HK-2 (cell line): Measurements from ENCODE around the gene ASCC3.

Experiments
- DNase-seq: peaks from one replicate; pipeline ENCODE4 v3.0.0-alpha.2; 2018; ENCODE audit not compliant: unreplicated experiment

The ASCC3 gene

DNA sequence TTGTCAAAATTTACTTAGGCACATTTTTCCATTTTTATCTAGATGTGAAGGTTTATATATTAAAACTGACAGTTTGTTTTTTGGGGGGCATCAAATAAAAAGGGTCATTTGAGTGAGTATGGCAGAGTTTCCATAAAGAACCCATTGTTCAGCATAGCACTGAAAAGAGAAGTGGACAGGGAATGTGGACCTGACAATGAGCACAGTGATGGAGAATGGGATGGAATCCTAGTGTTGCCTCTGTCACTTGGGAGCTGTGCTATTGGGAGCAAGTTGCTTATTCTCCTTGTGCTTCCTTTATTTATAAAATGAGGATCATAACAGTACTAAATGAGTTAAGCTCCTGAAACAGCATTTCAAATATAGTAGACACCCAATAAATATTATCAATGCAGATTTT, 285.7 kb downstream of the ASCC3 start:
- DNase-seq: no peak

DNA sequence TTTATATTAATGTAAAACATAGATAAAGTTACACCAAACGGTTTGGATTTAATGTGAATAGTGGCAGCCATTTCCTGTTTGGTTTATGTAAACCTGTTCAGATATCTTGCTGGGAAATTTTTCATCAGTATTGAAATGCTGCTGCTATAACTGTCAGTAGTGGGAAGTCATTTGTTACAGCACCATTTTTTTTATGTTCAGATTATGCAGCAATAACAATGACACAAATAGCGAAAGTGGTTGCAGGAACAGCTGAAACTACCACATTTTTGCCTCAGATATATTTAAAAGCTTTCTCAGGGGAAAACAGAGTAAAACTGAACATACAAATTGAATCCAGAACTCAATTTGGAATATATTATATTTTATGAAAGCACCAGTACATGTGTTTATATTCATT, 287.6 kb downstream of the ASCC3 start:
- DNase-seq: no peak

DNA sequence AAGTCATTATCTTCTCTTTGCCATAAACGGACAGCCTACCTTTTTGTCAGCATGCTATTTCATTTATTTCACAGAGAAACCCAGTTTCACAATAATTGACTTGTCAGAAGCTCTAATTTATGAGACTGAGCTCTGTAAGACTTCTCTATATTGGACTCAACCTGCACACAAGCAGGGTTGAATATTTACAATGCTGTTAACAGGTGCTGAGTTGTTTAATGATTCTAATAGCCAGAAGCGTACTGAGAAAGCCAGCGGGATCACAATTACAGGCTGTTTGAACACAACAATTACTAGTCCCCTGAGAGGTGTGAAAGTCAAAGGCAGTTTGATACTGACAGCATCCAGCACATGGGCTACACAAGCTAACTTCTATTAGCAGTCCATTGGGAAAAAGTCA, 288.2 kb downstream of the ASCC3 start:
- no peak for DNase-seq

DNA sequence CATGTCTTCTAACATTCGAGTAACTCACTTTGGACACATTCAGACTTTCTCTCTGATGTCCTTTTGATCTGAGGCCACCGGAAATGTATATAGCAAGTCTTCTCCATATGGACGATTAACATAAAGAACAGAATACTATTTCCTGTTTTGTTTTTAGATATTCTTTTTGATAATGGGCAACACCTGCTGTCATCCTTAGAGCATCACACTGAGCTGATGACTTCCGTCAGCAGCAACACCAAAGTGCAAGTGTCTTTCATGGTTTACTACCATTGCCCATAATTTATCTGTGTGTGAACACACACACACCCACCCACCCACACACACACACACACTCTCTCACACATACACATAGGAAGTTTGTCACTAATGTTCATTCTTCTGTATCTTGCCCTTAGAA, 303.7 kb downstream of the ASCC3 start:
- no peak for DNase-seq

DNA sequence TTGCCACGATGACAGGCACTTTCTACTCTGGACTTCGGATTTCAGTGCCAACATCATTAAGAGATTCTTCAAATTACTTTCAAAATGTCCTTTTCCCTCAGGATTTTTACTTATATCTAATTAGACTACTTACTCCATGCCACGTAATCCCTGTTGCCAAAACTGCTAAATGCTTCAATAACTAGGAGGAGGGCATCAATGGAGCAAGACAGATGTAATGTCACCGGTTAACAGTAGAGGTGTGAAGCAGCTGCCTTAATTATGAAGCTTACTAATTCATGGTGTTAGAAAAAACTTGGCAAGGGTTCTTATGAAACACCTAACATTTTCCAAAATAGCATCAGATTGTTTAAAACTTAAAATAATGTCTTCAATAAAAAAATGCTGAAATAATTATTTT, 305.2 kb downstream of the ASCC3 start:
- DNase-seq: no peak

DNA sequence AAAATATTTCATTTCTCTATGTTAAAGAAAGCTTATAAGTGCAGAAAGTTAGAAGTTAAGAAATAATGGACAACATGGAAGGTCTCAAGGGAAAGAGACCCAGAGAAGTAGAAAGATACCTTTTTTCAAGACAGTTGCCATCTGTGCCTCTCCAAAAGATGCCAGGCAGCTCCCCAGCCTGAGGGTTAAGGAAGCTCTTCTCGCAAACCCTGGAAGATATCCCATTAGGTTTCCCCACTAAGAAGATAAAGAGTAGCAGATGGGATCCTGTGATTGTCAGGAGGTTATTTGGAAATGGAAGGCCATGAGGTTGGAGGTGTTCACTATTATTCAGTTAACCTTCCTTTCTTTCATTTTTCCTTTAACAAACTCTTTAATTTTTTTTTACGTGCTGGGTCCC, 306.3 kb downstream of the ASCC3 start:
- no peak for DNase-seq

DNA sequence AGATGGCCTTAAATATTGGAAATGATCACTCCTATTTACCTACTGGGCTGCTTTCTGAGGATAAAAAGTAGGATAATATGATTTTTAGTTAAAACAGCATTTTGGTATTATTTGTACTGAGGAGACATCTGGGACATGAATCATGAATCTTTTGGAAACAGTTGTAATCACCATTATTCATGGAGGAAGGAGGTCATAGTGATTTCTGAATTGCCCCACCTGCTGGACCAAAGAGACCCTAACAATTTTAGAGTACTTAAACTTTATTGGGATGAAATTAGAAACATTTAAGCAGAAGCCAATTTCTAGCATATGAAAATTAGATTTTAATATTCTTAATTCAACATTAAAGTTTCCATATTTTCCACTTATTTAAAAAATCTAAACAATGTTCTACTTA, 308.0 kb downstream of the ASCC3 start:
- DNase-seq: no peak

DNA sequence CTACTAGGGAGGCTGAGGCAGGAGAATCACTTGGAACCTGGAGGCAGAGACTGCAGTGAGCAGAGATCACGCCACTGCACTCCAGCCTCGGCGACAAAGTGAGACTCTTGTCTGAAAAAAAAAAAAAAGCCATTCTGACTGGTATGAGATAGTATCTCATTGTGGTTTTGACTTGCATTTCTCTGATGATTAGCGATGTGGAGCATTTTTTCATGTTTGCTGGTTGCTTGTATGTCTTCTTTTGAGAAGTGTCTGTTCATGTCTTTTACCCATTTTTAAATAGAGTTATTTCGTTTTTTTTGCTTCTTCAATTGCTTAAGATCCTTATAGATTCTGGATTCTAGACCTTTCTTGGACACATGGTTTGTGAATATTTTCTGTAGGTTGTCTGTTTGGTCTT, 312.9 kb downstream of the ASCC3 start:
- no peak for DNase-seq

DNA sequence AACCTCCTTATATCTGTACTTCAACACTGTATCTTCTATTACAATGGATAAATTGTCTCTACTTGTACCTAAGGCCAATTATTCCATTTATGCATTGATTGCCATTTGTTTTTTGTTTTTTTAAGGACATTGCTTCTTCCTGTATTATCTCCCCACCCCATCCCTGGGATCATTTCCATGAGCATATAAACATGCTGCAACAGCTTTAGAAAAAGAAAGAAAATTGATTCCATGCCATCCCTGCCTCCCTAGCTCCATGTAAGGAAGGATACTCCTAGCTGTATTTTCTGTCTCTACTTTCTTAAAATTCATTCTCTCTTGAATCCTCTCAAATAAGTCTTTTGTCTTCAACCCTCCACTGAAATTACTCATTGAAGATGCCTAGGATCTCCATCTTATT, 314.6 kb downstream of the ASCC3 start:
- no peak for DNase-seq

DNA sequence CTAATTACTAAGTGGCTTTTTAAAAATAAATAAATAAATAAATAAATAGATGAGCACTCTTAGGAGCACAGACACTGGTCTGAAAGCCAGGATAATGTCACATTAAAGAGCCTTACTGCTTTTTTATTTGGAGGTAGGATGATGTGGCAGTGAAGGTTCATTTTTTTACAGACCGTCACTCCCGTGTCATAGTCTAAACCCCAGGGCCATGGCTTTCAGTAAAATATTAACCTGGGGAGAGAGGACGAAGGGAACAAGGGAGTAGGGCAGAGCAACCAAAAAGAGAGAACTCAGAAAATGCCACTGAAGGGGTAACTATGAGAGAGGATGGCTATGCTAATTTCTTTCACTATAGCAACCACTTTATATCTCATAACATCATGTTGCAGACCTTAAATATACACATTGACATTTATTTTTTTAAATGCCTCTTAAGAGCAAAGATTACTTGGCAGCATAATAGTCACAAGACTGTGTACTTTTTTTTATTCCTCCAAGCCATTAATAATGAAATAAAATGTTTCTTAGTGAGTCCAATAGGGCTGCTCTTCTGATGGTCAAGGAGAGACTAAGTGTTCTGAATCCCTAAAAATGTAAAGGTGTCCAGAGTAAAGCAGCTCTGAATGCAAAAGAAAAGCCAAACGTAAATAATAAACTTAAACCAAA, 315.6 kb downstream of the ASCC3 start:
- DNase-seq: no peak

DNA sequence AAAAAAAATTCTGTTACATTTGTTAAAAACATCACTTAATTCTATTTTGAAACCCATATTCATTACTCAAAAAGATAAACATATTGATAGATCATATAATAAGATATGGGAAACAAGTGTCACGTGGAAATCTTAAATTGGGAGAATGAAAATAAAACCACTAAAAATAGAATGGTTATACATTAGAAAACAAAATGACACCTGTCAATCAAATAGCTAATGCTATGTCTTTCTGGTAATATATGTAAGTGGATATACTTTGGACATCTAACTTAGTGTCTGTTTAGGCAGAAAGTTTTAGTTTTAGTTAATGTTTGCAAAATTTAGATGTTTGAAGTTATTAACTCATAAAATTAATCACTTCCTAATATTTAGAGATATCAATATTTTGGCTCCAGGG, 321.3 kb downstream of the ASCC3 start:
- no peak for DNase-seq

DNA sequence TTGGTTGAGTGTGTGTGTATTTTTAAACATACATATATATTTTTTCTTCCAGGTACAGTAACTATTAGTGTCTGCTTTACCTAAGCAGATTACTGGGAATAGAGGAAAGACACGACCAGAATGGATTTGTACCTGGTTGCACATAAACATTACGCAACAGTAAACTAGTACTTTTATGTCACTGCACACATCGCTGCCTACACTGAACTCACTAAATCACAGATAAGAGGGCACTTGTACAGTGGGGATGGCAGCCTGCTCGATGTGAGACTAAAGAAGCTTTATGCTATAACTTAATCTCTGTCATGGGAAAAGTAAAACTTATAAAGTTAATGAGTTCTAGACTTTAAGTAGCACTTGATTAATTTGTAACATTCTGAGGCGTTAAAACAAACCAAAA, 326.9 kb downstream of the ASCC3 start:
- DNase-seq: peak; percentile 16

DNA sequence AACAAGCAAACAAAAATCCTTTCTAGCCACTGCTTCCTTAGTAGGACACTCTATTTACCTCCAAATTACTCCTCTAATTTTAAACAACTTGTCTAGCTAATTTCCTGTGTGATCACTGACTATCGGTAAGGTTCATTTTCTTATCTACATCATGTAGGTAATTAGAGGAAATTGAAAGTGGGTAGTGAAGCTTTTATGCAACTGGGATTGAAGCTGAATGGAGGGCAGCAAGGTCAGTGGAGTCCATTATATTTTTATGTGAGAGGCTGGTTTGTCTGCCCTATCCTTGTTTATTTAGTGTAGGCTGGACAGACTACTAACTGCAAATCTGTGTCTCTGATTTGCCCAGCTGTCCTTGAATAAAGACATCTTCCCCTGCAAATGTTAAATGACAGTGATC, 327.9 kb downstream of the ASCC3 start:
- DNase-seq: no peak

DNA sequence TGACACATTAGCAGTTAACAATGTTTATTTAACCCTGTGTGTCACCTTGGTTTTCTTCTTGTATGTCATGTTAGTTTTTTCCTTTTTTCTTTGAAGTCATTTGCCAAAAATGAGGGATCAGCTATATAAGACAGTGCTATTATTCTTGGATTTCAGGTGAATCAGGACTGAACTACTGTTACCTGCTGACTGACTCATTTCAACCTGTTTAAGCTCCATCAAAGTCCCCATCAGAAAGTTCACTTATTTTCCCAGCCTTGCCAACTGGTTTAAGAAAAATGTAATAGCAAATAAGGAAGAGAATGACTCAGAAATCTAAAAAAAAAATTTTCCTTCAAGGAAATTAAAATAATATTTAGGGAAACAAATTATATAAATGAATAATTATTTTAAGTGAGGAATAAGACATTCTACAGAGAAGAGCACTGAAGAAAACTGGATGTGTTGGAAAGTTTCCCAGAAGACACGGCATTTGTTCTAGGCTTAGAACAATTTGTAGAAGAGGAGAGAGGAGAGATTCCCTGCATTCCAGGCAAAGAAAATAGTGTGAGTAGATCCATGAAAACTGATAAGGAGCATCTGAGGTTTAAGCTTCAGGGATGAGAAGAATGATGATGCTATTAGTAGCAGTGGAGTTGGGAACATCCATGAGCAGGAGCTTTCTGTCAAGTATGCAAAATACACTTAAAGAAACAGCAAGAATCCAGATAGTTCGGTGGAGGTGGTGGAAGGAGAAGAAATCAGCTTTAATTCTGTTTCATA, 331.5 kb downstream of the ASCC3 start:
- no peak for DNase-seq

DNA sequence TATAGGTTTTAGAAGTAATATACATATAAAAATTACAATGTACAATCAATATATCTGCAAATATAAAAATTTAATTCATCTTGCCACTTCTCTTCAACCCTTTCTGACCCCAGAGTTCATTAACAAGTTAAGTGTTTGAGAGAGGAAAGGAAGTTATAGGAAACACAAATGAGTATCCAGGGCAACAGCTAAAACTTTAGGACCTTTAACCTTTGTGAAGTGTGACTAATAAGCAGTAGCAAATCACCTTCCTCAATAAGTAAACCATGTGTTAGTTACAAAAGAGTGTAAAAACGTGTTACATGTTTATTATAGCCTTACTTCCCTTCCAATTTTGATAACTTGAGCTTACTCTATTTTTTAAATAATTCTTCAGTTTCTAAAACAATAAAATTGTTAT, 343.0 kb downstream of the ASCC3 start:
- DNase-seq: no peak

DNA sequence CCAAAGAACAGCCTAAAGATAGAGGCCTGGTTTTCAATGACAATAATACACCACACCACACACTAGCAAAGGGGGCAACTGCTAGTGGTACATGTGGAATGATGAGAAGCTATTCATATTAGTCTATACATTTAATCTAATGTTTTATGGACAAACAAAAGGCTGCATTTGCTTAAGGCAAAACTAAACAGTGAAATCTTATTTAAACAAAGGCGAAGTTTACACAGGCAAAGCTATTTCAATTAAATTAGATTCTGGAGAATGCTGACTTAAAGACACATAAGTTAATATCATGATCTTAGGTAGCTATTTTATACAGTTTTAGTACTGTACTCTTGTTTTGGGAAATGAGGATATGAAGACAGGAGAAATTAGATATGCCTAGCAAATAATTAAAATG, 362.5 kb downstream of the ASCC3 start:
- DNase-seq: no peak

DNA sequence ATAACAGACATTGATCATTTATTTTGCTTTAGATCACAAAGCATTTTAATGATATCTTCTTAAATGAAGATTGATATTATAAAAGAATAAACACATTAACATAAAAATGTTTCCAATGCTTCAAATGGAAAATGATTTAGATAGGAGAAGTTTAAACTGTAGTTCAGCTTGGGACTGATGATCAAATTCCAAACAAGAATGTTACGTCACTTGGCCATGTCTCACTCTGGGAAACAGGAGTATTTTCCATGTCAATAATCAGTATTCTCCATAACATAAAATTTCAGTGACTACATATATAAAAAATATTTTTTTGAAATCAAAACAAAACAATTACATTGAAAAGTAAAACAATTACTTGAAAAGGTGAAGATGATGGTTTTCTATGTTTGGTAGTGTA, 363.5 kb downstream of the ASCC3 start:
- DNase-seq: no peak

DNA sequence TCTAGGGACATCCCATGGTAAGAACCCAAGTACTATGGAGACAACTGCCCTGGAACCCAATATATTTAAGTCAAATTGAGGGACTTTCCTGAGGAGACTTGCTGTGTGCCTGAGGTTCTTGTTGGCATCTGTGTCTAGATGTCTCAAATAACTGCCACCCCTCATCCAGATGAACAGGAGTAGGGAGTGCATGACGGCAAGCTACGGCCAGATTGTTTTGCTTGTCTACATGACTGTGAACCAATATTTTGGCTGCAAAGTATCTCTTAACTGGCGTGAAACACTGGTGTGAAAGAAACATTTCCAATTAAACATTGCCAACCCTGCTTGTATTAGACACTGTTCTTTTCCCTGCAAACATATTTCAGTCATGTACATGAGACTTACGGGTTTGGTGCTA, 364.0 kb downstream of the ASCC3 start:
- no peak for DNase-seq

DNA sequence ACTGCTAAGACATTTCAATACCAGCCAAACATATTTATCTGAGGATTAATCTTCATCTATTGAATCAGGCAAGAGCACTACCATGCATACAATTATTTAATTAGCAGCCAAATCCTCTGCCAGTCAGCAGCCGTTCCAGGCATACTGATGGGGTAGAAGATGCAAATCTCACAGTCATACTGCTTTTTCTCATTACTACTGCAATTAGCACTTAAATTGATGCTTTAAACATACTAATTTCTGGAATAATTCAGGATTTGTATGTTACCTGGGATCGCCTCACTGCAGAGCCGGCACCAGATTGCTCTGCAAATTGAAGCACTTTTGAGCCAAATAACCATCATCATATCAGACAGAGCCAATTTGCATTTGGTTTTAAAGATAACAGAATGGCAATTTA, 366.5 kb downstream of the ASCC3 start:
- DNase-seq: no peak

DNA sequence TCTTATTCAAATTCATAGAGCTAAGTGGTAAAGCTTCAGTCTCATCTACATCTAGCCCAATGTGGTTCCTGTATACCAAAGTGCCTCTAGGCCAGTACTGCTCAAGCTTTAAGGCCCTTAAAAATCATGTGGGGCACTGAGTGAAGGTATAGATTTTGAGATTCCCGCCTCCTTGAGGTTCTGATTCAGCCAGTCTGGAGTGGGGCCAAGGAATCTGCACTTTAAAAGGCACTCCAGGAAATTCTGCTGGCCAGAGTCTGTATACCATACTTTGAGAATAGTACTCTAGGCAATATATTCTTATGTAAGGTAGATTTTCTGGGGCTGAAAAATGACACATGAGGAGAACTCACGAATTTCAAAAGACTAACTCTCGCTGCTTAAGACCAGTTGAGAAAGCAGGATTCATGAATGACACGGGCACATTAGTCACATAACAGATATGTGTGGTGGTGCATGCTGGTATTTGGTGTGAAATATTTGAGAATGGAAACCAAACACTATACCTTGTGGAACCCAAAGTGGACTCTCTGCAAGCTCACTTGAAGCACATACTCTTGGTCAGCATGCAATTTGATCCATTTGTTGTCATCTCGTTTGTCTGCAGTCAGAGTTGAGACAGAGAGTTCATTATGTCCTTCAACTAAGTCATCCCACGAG, 368.8 kb downstream of the ASCC3 start:
- DNase-seq: no peak

DNA sequence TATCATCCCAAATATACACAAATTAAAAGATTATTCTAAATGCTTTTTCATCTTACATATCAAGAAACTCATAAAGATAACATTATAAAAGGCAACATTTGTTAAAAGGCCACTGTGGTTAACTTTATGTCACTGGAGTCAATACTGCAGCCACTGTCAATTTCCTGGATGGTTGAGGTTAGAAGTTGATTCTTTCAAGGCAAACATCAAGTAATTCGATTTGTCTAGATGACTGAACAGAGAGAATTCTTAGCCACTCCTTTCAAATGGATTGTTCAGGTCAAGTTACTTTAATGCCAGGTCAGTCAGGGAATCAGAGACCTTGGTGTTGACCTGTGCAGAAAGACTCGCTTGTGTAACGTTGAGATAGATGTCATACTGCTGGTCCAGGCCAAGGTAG, 372.0 kb downstream of the ASCC3 start:
- no peak for DNase-seq

DNA sequence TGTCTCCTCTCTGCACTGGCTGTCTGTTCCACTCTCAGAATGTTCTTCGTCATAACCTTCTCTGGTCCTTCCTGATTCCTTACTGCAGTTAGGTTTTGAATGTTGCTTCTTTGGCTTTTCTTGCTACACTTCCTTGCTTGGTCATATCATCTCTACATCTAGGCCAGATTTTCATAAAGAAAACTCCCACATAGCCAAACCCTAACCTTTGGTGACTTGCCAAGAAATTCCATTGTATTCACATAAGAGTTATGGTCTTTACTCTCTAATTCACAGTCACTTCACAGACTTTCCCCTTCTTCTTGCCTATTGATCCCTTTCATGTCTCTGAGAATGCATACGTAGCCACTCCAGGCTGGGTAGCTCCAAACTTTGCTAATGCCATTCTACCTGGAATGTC, 374.5 kb downstream of the ASCC3 start:
- DNase-seq: no peak
